ENCODE data around the gene LTO1. TPM values are rescaled to one million over a fixed set of nuclear protein-coding genes. Genes with fewer than 3 reads are reported as not detected.

LTO1 gene
- total RNA-seq, 1 experiment from 2014 or later: 37.5 TPM

DNA sequence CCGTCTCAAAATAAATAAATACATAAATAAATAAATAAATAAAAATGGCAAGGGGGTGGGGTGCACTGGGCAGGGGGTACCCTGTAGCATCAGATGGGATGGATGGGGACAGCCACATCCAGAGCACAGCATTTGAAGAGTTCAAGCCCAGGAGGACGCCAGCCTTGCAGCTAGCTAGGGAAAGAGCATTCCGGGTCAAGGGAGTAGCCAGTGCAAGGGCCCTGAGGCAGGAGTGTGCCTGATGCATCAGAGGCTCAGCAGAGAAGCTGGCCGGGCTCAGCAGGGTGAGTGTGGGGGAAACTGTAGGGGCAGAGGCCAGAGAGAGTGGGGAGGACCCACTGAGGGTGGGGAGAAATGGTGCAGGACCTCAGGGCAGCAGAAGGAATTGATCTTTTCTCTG lies 57.9 kb downstream of the LTO1 start:
- H3K27ac ChIP-seq (ENCODE audit: low read length): no peak overlapping the region
- no peaks in the 10 kb centered on the region for H3K36me3 ChIP-seq (ENCODE audit: low read depth, low read length)
- no peaks in the 10 kb centered on the region for H3K79me2 ChIP-seq (ENCODE audit: low read length)
- POLR2A ChIA-PET (ENCODE audit: unreplicated experiment): no interaction called here
- H3K4me3 ChIP-seq (ENCODE audit: low read length): no peak overlapping the region
- no peaks in the 10 kb centered on the region for H3K9me2 ChIP-seq (replicated peaks; ENCODE audit: low read length)
- CTCF ChIA-PET: no interaction called here
- ATAC-seq: no peak
- no TSS peak for BruUV-seq (replicated peaks)
- H3F3A ChIP-seq (ENCODE audit: low read length, unreplicated experiment): no peaks in the 10 kb centered on the region
- no peak for DNase-seq
- H3K9me3 ChIP-seq (ENCODE audit: low read length): no peaks in the 10 kb centered on the region
- no peaks in the 10 kb centered on the region for H3K27me3 ChIP-seq (ENCODE audit: low read length)
- H3K4me1 ChIP-seq (ENCODE audit: insufficient read depth, low read length): no peaks in the 10 kb centered on the region
- no peak overlapping the region for H2AFZ ChIP-seq (ENCODE audit: low read length)
- H3K9ac ChIP-seq (ENCODE audit: low read length): no peak overlapping the region
- H4K20me1 ChIP-seq (ENCODE audit: low read length): no peaks in the 10 kb centered on the region
- intact Hi-C loops (cut with micrococcal nuclease): no loop called here
- no peak overlapping the region for H3K4me2 ChIP-seq (ENCODE audit: low read length)
- TF ChIP-seq EZH2phosphoT487 (IDR thresholded peaks at IDR 0.05; ENCODE audit: borderline replicate concordance, low read length): no peak
- TF ChIP-seq, protein P1, sequence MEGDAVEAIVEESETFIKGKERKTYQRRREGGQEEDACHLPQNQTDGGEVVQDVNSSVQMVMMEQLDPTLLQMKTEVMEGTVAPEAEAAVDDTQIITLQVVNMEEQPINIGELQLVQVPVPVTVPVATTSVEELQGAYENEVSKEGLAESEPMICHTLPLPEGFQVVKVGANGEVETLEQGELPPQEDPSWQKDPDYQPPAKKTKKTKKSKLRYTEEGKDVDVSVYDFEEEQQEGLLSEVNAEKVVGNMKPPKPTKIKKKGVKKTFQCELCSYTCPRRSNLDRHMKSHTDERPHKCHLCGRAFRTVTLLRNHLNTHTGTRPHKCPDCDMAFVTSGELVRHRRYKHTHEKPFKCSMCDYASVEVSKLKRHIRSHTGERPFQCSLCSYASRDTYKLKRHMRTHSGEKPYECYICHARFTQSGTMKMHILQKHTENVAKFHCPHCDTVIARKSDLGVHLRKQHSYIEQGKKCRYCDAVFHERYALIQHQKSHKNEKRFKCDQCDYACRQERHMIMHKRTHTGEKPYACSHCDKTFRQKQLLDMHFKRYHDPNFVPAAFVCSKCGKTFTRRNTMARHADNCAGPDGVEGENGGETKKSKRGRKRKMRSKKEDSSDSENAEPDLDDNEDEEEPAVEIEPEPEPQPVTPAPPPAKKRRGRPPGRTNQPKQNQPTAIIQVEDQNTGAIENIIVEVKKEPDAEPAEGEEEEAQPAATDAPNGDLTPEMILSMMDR (conservative IDR thresholded peaks at IDR 0.05; ENCODE audit: low read depth, low read length): no peak
- TF ChIP-seq EZH2 (IDR thresholded peaks at IDR 0.05; ENCODE audit: low read length, unreplicated experiment): no peak

Other genes starting within 250 kb of the LTO1 start
- gene LINC01488, start 193.7 kb downstream of the LTO1 start, total RNA-seq (2014; rRNA removed): not detected in 2 replicates
- gene CCND1, start 34.2 kb downstream of the LTO1 start, total RNA-seq (2014; rRNA removed): 868 and 934 TPM in 2 replicates
- not detected in 2 replicates for gene FGF19, start 28.7 kb upstream of the LTO1 start, total RNA-seq (2014; rRNA removed)
- not detected in 2 replicates for gene FGF4, start 100.0 kb upstream of the LTO1 start, total RNA-seq (2014; rRNA removed)
- gene FGF3, start 144.1 kb upstream of the LTO1 start, total RNA-seq (2014; rRNA removed): not detected in 2 replicates

All from PC-3 (cell line).